Smooth muscle cell (in vitro differentiated cells): Measurements from ENCODE around the gene FAM174C. TPM values are rescaled to one million over a fixed set of nuclear protein-coding genes. Genes with fewer than 3 reads are reported as not detected.

ENCODE experiments used
- DNase-seq: peaks from one replicate; lab custom pipeline; 2025; ENCODE audit not compliant: unreplicated experiment; lab: John Stamatoyannopoulos, UW
- H2AFZ ChIP-seq: fragments of 200-600 bp; sonication (generic); 2 replicates; pipeline ENCODE4 v1.6.0; 2016; ENCODE audit warnings: antibody characterized with exemption, low read depth, mild to moderate bottlenecking
- H3F3A ChIP-seq: fragments of 200-600 bp; sonication (generic); 2 replicates; pipeline ENCODE4 v1.6.0; 2017; ENCODE audit warnings: antibody characterized with exemption, low read depth
- H3K27ac ChIP-seq: fragments of 200-600 bp; sonication (generic); 2 replicates; pipeline ENCODE4 v1.5.1; 2016; ENCODE audit warnings: low read depth, mild to moderate bottlenecking
- H3K27me3 ChIP-seq: fragments of 200-600 bp; sonication (generic); 2 replicates; pipeline ENCODE4 v1.6.1; 2016; ENCODE audit warnings: low read depth, mild to moderate bottlenecking
- H3K36me3 ChIP-seq: fragments of 200-600 bp; sonication (generic); 2 replicates; pipeline ENCODE4 v1.5.1; 2016; ENCODE audit warnings: low read depth
- H3K4me1 ChIP-seq: fragments of 200-600 bp; sonication (generic); 2 replicates; pipeline ENCODE4 v1.5.1; 2016; ENCODE audit warnings: low read depth
- H3K4me2 ChIP-seq: fragments of 200-600 bp; sonication (generic); 2 replicates; pipeline ENCODE4 v1.6.0; 2016; ENCODE audit warnings: mild to moderate bottlenecking
- H3K4me3 ChIP-seq: fragments of 200-600 bp; sonication (generic); 2 replicates; pipeline ENCODE4 v1.5.1; 2016; ENCODE audit warnings: mild to moderate bottlenecking
- H3K79me2 ChIP-seq: fragments of 200-600 bp; sonication (generic); 2 replicates; pipeline ENCODE4 v1.6.0; 2016; ENCODE audit warnings: low read depth, mild to moderate bottlenecking
- H3K9ac ChIP-seq: fragments of 200-600 bp; sonication (generic); 2 replicates; pipeline ENCODE4 v1.6.0; 2016; ENCODE audit warnings: low read depth
- H3K9me3 ChIP-seq: fragments of 200-600 bp; sonication (generic); replicated peaks from 2 replicates; pipeline ENCODE4 v1.5.1; 2016; ENCODE audit warnings: low read depth
- H4K20me1 ChIP-seq: fragments of 200-600 bp; sonication (generic); 2 replicates; pipeline ENCODE4 v1.6.0; 2016; ENCODE audit warnings: low read depth
- CTCF ChIP-seq: fragments of 200-600 bp; sonication (generic); IDR thresholded peaks from 2 replicates; pipeline ENCODE4 v1.5.1; 2017; ENCODE audit warnings: borderline replicate concordance, mild to moderate bottlenecking, antibody characterized with exemption; ENCODE audit not compliant: insufficient read depth, poor library complexity, severe bottlenecking
- WGBS: methylation state at CpG from one replicate; pipeline ENCODE4 v1.1.7; 2016; ENCODE audit warnings: low lambda C conversion rate; 5-methylcytosine and 5-hydroxymethylcytosine counted together
- polyA plus RNA-seq: library from polyadenylated mRNA; unstranded; fragments of >200 nt; fragmentation: Nextera tagmentation; extraction: Ambion mirVana; gene quantifications from 2 replicates; pipeline ENCODE4 v1.2.1, GENCODE V29; 2016
- total RNA-seq: library from RNA; depleted of rRNA; stranded (reverse); fragments of >200 nt; gene quantifications from 2 replicates; pipeline ENCODE4 v1.2.3, GENCODE V29; 2014

FAM174C gene
- total and polyA plus RNA-seq, 2 experiments from 2014 or later, result 41.5 to 75.6 TPM

- Histone ChIP-seq H3K27ac (no peak overlapping the region), H3K27me3 (no peaks in the 10 kb centered on the region), H3K4me3 (no peak overlapping the region), H4K20me1 (peaks cover 13% of the 10 kb centered on the region), H3K4me1 (peaks cover 10% of the 10 kb centered on the region), H3F3A (no peaks in the 10 kb centered on the region), H3K9me3 (no peaks in the 10 kb centered on the region), H3K4me2 (no peak overlapping the region), H3K79me2 (no peaks in the 10 kb centered on the region), H2AFZ (no peak overlapping the region), H3K9ac (no peak overlapping the region), H3K36me3 (no peaks in the 10 kb centered on the region)
- WGBS, result 96% methylated on average over 8 of the region's 12 CpGs
- no peak for DNase-seq
- no peak for TF ChIP-seq CTCF
Observed at GRCh38 chr19:1283917-1284292, 8.6 kb downstream of the FAM174C start.

- 86% methylated on average over 20 of the region's 20 CpGs for WGBS
- Histone ChIP-seq H2AFZ (no peak overlapping the region), H3K9ac (no peak overlapping the region), H3K27me3 (no peaks in the 10 kb centered on the region), H3K79me2 (no peaks in the 10 kb centered on the region), H3K27ac (no peak overlapping the region), H3K9me3 (no peaks in the 10 kb centered on the region), H4K20me1 (peaks cover 16% of the 10 kb centered on the region), H3K4me3 (no peak overlapping the region), H3K4me1 (peaks cover 10% of the 10 kb centered on the region), H3K36me3 (no peaks in the 10 kb centered on the region), H3F3A (no peaks in the 10 kb centered on the region), H3K4me2 (no peak overlapping the region)
- no peak for TF ChIP-seq CTCF
- no peak for DNase-seq
Observed at GRCh38 chr19:1284293-1284978, 9.1 kb downstream of the FAM174C start.

- H3K4me3 ChIP-seq, result peak overlapping the region; percentile 34
- no peak overlapping the region for H3K27ac ChIP-seq
- no peaks in the 10 kb centered on the region for H3F3A ChIP-seq
- H3K4me1 ChIP-seq, result peaks cover 10% of the 10 kb centered on the region
- H3K4me2 ChIP-seq, result peak overlapping the region; percentile 80
- H3K9me3 ChIP-seq, result no peaks in the 10 kb centered on the region
- WGBS, result 35% methylated on average over 30 of the region's 51 CpGs
- H2AFZ ChIP-seq, result no peak overlapping the region
- no peaks in the 10 kb centered on the region for H3K27me3 ChIP-seq
- H3K9ac ChIP-seq, result no peak overlapping the region
- no peaks in the 10 kb centered on the region for H3K36me3 ChIP-seq
- no peak for TF ChIP-seq CTCF
- H4K20me1 ChIP-seq, result peaks cover 12% of the 10 kb centered on the region
- H3K79me2 ChIP-seq, result no peaks in the 10 kb centered on the region
- no peak for DNase-seq
Observed at GRCh38 chr19:1284979-1285736, 9.8 kb downstream of the FAM174C start.
